Measurements from ENCODE around the gene CCL5.

CCL5 gene

GRCh38 chr17:35879773-35880654, at the start of gene CCL5:
TSS of gene CCL5 (minus strand) at chr17:35880360.
- no peak for TF ChIP-seq POLR2A (IDR thresholded peaks at IDR 0.05; ENCODE audit: low read depth, low read length)
- DNase-seq (ENCODE audit: insufficient read length, low spot score) (no peak), FAIRE-seq (no peak)

GRCh38 chr17:35927714-35928113, 47.6 kb upstream of the CCL5 start:
- FAIRE-seq: no peak
- TF ChIP-seq POLR2A (IDR thresholded peaks at IDR 0.05; ENCODE audit: low read depth, low read length): no peak
- no peak for DNase-seq (ENCODE audit: insufficient read length, low spot score)

GRCh38 chr17:35923609-35924114, 43.5 kb upstream of the CCL5 start:
- FAIRE-seq (no peak), DNase-seq (ENCODE audit: insufficient read length, low spot score) (no peak)
- no peak for TF ChIP-seq POLR2A (IDR thresholded peaks at IDR 0.05; ENCODE audit: low read depth, low read length)

GRCh38 chr17:35920229-35920628, 40.1 kb upstream of the CCL5 start:
- no peak for FAIRE-seq
- no peak for DNase-seq (ENCODE audit: insufficient read length, low spot score)
- no peak for TF ChIP-seq POLR2A (IDR thresholded peaks at IDR 0.05; ENCODE audit: low read depth, low read length)

DNA sequence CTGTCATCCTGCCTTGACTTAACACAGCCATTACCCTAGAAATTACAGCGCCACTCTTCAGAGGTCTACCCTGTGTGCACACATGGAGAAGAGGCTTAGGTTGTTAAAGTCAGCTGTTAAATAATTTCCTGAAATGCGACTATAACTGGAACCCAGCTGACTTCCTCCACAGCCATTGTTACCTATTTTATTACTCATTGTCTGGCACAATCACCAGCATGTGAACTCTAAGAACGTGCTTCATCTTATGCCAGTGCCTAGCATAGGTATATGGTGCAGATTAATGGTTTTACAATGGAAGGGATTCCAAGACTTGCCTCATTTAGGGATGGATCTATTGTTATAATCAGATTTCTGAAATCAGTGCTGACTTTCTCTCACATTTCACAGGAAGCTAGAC, 38.5 kb upstream of the CCL5 start:
- TF ChIP-seq POLR2A (IDR thresholded peaks at IDR 0.05; ENCODE audit: low read depth, low read length): no peak
- FAIRE-seq (no peak), DNase-seq (ENCODE audit: insufficient read length, low spot score) (no peak)

GRCh38 chr17:35917519-35918213, 37.5 kb upstream of the CCL5 start:
- no peak for TF ChIP-seq POLR2A (IDR thresholded peaks at IDR 0.05; ENCODE audit: low read depth, low read length)
- FAIRE-seq (no peak), DNase-seq (ENCODE audit: insufficient read length, low spot score) (no peak)

DNA sequence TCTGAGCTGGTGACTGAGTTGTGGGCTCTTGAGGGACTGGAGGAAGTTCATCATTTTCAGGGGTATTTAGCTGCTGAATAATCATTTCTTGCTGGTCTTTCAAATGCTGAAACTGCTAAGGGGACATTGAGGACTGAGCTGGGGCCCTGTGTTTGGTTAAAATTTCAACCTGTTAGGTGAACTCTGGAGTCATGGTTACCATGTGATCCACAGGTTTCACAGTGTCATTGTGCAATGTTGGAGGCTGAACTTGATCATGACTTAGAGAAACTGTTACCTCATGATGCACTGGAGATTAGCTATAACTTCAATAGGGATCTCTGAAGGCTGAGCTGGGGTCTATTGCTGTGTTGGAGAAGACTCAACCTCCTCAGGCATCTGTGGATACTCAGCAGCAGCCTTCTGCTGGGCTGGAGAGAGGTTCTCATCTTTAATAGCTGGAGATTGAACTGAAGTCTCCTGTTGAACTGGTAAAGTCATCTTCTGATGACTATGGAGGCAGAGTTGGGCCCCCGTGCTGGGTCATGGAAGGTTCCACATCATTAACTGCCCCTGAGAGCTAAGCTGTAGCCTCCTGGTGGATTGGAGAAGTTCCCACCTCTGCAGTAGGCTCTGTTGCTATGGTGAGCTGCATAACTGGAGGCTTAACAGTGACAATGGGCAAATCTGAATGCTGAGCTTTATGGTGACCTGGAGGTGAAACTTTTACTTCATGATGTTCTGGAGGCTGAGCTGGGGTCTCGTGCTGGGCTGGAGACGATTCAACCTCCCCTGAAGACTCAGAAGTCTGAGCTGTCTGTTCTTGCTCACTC, 35.2 kb upstream of the CCL5 start:
- TF ChIP-seq POLR2A (IDR thresholded peaks at IDR 0.05; ENCODE audit: low read depth, low read length): no peak
- FAIRE-seq: no peak
- DNase-seq (ENCODE audit: insufficient read length, low spot score): no peak

- TF ChIP-seq POLR2A (IDR thresholded peaks at IDR 0.05; ENCODE audit: low read depth, low read length): no peak
- FAIRE-seq (no peak), DNase-seq (ENCODE audit: insufficient read length, low spot score) (no peak)
Measured at GRCh38 chr17:35914354-35914753, 34.2 kb upstream of the CCL5 start.

- DNase-seq (ENCODE audit: insufficient read length, low spot score) (no peak), FAIRE-seq (no peak)
- no peak for TF ChIP-seq POLR2A (IDR thresholded peaks at IDR 0.05; ENCODE audit: low read depth, low read length)
Measured at GRCh38 chr17:35913609-35914008, 33.4 kb upstream of the CCL5 start.

GRCh38 chr17:35912942-35913341, 32.8 kb upstream of the CCL5 start:
- no peak for TF ChIP-seq POLR2A (IDR thresholded peaks at IDR 0.05; ENCODE audit: low read depth, low read length)
- DNase-seq (ENCODE audit: insufficient read length, low spot score): no peak
- no peak for FAIRE-seq

- TF ChIP-seq POLR2A (IDR thresholded peaks at IDR 0.05; ENCODE audit: low read depth, low read length): no peak
- no peak for FAIRE-seq
- DNase-seq (ENCODE audit: insufficient read length, low spot score): no peak
Measured at GRCh38 chr17:35912339-35912912, 32.3 kb upstream of the CCL5 start.

GRCh38 chr17:35909408-35909807, 29.2 kb upstream of the CCL5 start:
- FAIRE-seq (no peak), DNase-seq (ENCODE audit: insufficient read length, low spot score) (no peak)
- TF ChIP-seq POLR2A (IDR thresholded peaks at IDR 0.05; ENCODE audit: low read depth, low read length): no peak

DNA sequence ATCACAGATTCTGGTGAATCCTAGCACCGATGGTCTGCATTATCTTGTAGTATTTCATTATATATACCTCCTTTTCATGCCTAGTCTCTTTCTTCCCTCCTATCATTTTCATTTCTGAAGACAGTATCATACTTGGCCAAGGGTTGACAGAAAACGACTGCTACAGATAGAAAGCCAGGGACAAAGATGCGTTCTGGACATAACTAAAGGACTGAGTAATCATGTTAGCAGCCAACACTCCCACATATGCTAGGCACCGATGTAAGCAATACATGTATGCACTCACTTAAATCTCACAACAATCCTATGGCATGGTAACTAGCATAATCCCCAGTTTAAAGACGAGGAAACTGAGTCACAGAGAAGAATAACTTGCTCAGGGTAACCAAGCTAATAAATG, 27.5 kb upstream of the CCL5 start:
- TF ChIP-seq POLR2A (IDR thresholded peaks at IDR 0.05; ENCODE audit: low read depth, low read length): no peak
- DNase-seq (ENCODE audit: insufficient read length, low spot score) (no peak), FAIRE-seq (no peak)

Data from H54 (cell line).